HG03060 (cell line): Measurements from ENCODE around the gene GNG12.

Source experiments
- ATAC-seq: cut with Tn5 transposase; IDR thresholded peaks from one replicate; pipeline ENCODE4 v1.9.1; 2021; ENCODE audit warnings: low read depth, moderate number of reproducible peaks; ENCODE audit not compliant: unreplicated experiment

The GNG12 gene

DNA sequence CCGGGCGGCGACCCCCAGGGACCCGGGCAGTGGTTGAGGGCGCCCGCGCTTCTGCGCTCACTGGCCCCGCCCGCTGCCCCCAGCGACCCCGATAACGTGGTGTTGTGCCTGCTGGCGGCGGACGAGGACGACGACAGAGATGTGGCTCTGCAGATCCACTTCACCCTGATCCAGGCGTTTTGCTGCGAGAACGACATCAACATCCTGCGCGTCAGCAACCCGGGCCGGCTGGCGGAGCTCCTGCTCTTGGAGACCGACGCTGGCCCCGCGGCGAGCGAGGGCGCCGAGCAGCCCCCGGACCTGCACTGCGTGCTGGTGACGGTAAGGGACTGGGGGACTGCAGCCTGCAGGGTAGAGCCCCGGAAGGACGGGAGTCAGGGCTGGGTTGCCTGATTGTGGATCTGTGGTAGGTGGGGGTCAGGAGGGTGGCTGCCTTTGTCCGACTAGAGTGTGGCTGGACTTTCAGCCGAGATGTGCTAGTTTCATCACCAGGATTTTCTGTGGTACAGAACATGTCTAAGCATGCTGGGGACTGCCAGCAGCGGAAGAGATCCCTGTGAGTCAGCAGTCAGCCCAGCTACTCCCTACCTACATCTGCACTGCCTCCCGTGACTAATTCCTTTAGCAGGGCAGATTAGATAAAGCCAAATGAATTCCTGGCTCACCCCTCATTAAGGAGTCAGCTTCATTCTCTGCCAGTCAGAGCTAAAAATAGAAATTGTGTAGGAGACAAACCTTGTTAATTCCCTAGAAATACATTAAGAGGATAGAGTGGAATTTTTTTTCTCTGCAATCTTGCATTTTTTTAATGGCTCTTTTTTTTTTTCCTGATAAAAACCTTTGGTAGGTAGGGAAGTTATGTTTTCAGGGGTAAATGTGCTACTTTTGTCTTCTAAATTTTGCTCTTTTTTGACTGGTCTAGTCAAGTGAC, 146.7 kb downstream of the GNG12 start:
- ATAC-seq: peak; percentile 21

DNA sequence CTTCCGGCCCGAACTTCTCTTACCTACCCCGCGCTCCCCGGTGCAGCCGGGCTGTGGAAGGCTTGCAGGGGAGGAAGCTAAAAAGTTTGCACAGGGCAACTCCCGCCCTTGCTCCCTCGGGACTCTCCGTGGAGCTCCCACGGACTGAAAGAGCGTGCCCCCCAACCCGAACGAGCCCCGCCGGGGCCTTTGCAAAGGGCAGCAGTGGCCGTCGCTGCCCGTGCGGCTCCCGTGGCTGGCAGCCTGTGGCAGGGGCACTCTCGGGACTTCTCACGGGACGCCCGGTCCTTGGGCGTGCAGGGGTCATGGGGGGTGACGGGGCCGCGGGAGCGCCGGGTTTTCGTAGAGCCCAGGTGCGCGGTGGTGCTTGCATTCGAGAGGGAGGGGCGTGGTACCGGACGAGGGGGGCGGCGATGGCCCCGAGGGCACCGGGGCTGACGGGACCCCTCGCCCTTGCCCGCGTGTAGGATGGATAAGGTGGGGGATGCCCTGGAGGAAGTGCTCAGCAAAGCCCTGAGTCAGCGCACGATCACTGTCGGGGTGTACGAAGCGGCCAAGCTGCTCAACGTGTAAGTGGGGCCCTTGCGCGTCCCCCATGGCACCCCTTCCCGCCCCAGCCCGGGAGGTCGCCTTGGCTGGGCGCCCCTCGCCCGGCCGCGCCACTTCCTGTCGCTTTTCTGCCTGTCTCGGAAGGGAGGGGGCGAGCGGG, 147.6 kb downstream of the GNG12 start:
- ATAC-seq: no peak

DNA sequence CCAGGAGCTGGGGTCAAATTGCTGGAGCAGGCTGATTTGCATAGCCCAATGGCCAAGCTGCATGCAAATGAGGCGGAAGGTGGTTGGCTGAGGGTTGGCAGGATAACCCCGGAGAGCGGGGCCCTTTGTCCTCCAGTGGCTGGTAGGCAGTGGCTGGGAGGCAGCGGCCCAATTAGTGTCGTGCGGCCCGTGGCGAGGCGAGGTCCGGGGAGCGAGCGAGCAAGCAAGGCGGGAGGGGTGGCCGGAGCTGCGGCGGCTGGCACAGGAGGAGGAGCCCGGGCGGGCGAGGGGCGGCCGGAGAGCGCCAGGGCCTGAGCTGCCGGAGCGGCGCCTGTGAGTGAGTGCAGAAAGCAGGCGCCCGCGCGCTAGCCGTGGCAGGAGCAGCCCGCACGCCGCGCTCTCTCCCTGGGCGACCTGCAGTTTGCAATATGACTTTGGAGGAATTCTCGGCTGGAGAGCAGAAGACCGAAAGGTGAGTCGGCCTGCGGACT, 148.2 kb downstream of the GNG12 start, which contains the start of gene GADD45A:
GADD45A (plus strand) TSS at position 135 of the 491 bp plus-strand sequence; CDS start at position 429, 294 bp downstream.
- ATAC-seq: peak; percentile 88

DNA sequence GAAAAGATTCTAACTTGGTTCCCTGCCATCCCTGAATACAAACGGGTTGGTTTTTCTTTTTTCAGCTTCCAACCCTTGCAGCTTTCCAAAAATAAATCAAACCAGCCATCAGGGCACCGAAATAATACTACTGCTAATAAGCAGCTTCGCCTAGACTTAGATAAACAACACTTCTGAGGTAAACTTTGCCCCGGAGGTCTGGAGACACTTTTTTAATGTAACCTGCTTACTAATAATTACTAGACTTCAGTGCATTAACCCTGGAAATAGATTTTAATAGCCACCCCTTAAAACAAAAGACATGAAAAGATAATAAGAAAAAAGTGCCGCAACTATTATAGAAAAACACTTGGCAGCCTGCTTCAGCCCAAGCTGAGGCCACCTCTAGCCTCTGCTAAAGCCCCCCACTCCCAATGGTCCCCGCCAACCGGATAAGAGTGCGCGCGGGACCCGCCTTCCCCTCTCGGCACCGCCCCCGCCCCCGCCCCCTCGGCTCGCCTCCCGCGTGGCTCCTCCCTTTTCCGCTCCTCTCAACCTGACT, 148.7 kb downstream of the GNG12 start:
- ATAC-seq: no peak

DNA sequence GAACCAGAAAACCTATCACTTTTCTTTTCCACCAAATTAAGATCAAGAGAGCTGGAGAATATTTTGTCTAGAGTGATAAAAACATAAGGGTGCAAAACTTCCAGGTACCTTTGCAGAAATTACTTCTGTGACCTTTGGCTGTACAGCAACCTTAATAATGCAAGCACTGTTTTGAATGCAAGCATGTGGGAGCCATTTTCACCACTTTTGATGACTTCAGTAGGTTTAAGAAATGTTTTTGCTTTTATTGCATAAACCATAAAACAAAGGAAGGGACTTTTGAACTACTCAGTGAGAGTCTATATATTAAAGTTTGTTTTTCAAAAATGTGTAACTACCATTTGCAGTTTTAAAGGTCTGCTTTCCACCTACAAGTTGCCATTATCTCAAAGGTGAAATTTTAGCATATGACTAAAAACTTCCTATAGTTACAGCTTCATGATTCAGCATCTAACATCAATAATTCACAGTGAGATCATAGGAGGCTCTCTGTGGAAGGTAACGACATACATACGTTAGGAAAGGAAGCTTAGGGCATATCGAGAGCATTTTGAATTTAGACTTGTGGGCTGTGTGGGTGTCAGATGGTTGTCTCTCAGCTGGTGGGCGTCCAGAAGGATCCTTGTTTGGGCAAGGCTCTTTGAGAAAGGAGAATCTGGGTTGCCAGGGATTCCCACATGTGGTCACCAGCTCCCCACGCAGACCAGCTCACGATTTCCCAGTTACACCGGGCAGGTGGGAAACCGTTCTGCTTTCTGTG, 149.3 kb downstream of the GNG12 start:
- ATAC-seq: no peak

DNA sequence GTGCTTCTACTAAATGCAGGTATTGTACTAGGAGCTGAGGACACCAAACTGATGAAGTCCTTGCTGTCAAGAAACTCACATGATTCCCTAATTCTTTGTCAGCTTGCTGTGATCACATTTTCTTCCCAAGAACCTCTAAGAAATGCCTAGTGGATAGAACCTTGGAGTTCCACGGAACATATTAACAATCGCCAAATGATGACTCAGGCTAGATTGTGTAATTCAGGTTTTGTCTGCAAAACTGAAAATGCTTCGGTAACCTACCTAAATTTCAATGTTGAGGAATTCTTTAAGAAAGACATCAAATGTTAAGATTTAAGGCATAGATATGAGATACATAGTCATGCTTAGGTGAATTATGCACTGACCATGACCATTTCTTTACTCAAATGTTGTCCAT, 150.0 kb downstream of the GNG12 start:
- no peak for ATAC-seq

DNA sequence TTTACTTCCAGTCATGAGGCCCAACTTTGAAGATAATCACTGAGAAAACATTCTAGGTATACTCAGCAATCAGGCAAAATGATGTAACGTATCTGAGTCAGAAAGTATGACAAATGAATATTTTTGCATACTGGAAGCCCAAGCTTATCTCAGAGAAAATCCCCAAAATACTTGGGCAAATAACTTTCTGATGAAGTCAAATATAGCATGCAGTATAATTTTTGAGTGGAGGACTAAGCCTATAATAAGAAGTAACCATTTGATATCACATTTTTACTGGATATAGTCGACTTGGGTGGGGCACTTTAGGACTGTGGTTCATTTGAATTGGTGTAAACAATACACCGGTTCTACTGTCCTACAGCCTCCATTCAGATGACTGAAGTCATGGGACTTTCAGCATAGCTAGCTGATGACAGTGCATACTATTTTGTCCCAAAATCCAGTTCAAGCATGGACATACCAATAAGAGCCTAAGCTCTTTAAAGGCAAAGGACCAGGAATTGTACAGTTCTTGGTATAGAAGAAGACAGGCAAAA, 150.5 kb downstream of the GNG12 start:
- ATAC-seq: no peak

DNA sequence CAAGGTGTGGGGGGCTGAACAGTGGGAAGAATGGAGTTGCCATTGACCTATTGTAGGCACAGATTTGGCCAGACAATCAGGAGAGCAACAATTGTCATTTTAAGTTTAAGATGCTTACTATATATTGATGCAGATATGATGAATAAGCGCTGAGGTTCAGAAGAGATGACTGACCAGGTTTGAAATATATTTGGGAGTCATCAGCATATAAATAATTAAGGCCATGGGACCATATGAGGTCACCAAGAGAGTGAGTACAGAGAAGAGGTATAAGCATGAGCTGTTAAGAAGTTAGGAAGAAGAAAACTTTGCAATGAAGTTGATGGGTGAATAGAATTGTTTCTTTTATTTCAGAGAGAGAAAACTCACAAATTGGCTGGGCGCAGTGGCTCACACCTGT, 152.8 kb downstream of the GNG12 start:
- no peak for ATAC-seq

DNA sequence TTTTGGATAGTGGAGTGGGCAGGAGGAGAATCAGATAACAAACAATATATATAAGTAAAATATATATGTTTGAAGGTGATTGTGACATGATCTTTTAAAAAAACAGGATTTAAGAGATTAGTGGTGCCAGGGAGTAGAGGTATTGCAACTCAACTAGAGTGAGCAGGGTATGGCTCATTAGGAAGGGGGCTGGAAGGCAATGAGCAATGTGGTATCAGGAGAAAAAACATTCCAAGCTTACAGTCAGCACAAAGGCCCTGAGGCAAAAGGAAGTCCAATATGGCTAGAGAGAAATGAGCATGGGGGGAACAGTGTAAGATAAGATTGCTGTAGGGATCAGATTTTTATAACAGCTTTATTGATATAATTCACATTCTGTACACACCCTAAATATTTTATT, 153.6 kb downstream of the GNG12 start:
- no peak for ATAC-seq

DNA sequence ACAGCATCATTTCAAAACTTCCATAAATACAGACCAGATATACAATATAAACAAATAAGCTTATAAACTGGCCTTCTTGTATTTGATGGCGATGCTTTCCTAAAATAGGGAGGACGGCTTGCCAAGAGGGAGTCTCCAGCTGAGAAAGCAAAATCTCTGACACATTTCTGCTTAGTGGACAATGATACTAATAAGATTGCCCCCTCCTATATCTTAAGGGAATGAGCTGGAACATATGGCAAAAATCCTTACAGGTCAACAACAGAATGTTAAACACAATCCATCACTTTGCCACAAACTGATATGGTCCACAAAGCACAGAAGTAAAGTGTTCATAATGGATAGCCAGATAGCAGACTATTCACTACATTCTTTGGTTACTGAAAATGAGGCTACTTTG, 155.3 kb downstream of the GNG12 start:
- no peak for ATAC-seq

DNA sequence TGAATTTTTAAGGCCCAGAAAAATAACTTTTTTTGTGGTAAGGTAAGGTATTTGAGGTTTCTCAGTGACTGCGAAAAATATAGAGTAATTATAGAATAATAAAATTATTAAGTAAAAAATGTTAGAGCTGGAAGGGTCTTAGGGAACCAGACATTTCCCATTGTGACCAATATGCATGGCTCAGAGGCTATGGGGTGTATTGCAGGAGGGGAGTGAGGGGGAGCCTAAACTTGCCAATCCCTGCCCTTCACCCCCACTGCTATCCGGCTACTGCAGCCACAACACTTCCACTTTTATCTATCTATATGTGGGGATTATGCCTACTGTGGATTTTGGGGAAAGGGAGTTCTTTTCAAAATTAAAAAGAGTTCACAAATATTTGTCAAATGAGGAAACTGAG, 155.9 kb downstream of the GNG12 start:
- ATAC-seq: no peak

DNA sequence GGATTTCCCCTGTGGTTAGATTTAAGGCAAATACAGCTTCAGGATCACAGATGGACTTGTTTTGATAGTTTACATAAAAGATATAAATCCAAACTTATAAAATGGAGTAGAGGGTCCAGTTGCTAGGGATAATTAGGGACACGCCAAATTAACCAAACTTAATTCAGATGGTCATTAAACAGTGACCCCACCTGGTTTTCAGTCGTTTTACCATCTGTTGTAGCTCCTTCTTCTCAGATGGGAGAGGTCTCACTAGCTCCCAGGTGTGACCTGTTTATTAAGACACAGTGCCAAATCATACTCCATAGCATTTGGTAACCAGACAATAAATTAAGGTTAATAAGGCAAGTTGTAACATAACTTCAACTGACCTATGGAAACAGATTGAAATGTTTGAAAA, 156.3 kb downstream of the GNG12 start:
- ATAC-seq: no peak

DNA sequence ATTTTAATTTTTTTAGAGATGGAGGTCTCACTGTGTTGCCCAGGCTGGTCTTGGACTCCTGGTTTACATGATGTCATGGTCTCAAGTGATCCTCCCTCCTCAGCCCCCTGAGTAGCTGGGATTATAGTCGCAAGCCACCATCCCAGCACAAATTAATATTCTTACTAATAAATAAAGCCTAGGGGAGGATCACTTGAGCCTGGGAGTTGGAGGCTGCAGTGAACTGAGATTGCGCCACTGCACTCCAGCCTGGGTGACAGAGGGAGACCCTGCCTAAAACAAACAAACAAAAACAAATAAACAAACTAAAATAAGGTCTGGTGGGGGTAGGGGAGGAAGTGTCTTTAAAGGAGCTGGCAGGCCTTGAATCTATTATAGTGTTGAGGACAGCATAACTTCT, 157.0 kb downstream of the GNG12 start:
- ATAC-seq: no peak

DNA sequence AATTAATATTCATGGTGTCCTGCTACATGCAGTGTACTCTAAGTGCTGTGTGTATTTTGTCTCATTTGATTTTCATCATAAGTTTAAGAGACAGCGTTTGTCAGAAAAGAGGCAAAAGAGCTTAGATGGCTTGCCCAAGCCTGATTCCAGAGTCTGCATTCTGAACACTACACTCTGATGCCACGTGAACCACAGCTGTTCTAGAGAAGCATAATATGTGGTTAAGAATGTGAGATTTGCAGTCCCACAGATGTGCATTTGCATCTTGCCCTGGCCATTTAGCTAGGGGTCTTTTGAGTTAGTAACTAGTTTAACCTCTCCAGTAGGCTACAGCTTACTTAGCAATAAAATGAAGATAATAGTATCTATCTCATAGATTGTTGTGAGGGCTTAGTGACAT, 157.5 kb downstream of the GNG12 start:
- no peak for ATAC-seq

DNA sequence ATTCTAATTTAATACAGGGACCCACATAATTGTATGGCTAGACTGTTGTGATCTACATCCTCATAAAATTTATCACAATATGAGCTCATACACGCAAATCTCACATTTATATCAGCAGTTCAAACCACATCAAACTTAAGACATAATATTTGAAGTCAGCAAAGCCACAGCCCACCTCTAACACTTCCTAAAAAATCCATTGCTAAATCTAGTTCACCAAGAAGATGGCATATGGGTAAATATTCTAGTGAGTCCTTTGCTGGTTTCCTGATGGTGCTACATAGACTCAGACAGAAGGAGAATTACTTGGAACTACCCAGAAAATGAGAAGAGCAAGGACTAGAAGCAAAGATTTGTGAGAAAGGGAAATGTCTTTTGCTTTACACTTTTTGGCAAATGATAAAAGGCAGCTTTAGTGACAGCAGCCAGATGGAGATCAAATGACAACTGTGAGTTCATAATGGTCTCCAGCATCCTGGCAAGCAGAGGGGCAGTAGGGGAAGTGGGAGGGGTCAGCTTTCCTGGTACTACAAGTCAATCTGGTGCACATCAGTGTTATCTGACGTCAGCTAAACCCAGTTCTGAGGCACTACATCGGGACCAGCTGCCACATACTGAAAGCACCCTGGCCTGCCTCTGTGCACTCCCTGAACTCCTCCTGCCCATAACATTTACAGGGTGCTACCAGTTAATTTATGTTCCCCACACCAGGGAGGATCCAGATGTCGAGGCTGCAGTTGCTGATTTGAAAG, 158.8 kb downstream of the GNG12 start:
- ATAC-seq: no peak

DNA sequence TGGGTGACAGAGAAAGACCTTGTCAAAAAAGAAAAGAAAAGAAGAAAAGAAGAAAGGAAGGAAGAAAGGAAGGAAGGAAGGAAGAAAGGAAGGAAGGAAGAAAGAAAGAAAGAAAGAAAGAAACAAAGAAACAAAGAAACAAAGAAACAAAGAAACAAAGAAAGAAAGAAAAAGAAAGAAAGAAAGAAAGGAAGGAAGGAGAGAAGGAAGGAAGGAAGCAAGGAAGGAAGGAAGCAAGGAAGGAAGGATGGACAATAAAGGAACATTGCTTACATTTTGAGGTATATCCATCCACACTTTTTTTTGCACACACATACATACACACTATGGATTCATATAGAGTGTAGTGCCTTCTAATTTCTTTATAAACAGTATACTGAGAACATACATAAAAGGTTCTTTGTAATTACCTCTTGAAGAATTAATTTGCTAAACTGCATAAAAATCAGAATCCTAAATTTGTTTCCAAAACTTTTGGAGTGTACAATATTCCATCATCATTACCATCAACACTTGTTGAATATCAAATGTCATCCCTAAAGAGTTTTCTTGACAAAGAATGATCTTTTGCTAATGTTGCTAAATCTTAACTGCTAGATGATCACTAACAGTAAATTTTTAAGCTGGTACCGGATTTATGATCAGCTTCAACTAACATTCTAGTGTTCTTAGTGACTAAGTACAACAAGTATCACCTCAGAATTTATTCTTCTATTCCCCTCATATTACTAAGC, 159.6 kb downstream of the GNG12 start:
- ATAC-seq: no peak

DNA sequence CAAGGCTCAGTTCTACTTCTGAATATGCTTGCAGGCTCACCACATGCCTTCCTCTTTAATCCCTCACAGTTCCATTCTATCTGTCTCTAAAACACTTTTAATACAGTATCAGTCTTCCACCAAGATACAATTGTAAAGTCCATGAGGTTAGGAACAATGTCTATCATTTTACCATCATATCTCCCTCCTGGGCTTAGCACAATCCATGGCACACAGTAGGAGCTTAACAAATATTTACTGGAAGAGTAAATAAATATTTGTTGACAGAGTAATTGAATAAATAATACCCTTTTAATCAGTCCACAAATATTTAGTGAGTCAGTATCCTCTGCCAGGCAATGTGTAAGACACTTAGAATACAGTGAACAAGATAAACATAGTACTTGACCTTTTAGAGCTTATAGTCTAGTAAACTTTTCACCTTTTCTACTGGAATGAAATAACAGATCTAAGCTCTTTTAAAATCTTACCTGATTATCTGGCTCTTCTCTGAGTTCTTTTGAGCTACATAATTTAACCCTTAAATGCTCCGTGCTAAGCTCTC, 160.9 kb downstream of the GNG12 start:
- ATAC-seq: no peak

DNA sequence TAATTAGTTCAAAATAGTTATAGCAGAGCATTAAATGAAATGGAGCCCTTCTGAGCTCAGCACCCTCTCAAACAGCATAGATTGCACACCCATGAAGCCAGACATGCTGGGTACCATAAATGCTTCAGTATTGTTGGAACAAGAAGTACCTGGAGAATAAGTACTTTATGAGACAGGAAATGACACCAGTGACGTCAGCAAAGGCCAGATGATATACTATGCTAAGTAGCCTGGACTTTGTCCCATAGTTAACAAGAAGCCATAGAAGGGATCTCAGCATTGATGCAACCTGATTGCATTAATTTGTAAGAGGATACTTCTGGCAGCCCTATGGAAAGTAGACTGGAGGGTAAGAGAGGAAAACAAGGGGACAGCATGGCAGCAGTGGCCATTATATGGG, 164.6 kb downstream of the GNG12 start:
- no peak for ATAC-seq

DNA sequence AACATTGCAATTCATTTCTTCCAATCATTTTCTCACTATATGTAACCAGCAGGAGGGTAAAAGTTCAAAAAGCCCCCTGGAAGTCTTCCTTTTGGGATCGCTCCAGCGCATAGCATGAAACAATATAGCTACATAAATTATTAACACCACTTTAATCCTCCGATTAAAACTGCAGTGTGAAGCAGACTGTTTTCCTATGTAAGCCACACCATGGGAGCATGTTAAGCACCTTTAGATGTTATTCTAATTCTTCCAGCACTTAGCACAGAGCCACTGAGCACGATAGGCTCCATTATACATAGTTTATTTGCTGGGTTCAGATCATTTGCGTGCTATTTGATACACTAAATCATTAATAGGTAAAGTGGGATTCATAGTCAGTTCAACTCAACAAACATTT, 166.6 kb downstream of the GNG12 start:
- no peak for ATAC-seq
